A549 (cell line): ENCODE measurements around the gene PTPRG. TPM values are rescaled to one million over a fixed set of nuclear protein-coding genes. Genes with fewer than 3 reads are reported as not detected.

Experiments used
- ATAC-seq, 2 experiments: fragments of 200-7000 bp in 1 of 2; fragments of >200 bp in 1 of 2; cut with Nextera tagmentation in 1 of 2; cut with Tn5 transposase in 1 of 2; 3 replicates each; pipeline versions ENCODE4 v1.8.0 to v1.9.1; 2018 to 2020; ENCODE audit warnings: mild to moderate bottlenecking in 1 of 2, moderate library complexity in 1 of 2
- CTCF ChIA-PET: fragments of 300-600 bp; sonication (Branson Sonifier 250); formaldehyde crosslinking; extraction: SDS; loops from one replicate; lab custom pipeline; 2021; ENCODE audit warnings: antibody characterized with exemption, inconsistent platforms; lab: Yijun Ruan, JAX
- POLR2A ChIA-PET: fragments of 350-600 bp; formaldehyde crosslinking; extraction: SDS; loops from one replicate; lab custom pipeline; 2021; ENCODE audit warnings: antibody characterized with exemption, inconsistent platforms; lab: Yijun Ruan, JAX
- DNase-seq, 2 experiments: peaks; one replicate each; pipeline versions ENCODE4 v3.0.0 to v3.0.0-alpha.2; 2011 to 2016; ENCODE audit warnings: low read depth in 1 of 2, low spot score in 1 of 2
- FAIRE-seq: peaks from 2 replicates; lab custom pipeline; 2011; peaks lifted over from hg19 to GRCh38; lab: Jason Lieb, UNC
- H3K27ac ChIP-seq, 2 experiments: fragments of >200 bp; sonication (Bioruptor Twin); formaldehyde crosslinking; 3 replicates each; pipeline ENCODE4 v1.5.1; 2016 to 2017
- H3K4me1 ChIP-seq: fragments of >200 bp; sonication (Bioruptor Twin); formaldehyde crosslinking; 3 replicates; pipeline ENCODE4 v1.6.1; 2016
- H3K4me2 ChIP-seq: fragments of >200 bp; sonication (Bioruptor Twin); formaldehyde crosslinking; 3 replicates; pipeline ENCODE4 v1.6.1; 2016
- H3K4me3 ChIP-seq: fragments of >200 bp; sonication (Bioruptor Twin); formaldehyde crosslinking; 3 replicates; pipeline ENCODE4 v1.5.1; 2016
- H3K9me3 ChIP-seq: fragments of >200 bp; sonication (Bioruptor Twin); formaldehyde crosslinking; 3 replicates; pipeline ENCODE4 v1.6.1; 2016
- BHLHE40 ChIP-seq: IDR thresholded peaks from 2 replicates; pipeline ENCODE4 v1.6.1; 2012; ENCODE audit warnings: low read depth, low read length, inconsistent platforms
- EHF ChIP-seq: fragments of 250-450 bp; sonication (Bioruptor Pico); IDR thresholded peaks from 2 replicates; pipeline ENCODE4 v1.5.0; 2020; ENCODE audit warnings: mild to moderate bottlenecking
- EP300 ChIP-seq, 2 experiments: fragments of >200 bp; sonication (Bioruptor Twin); formaldehyde crosslinking; IDR thresholded peaks; 2 replicates in 1 of 2; 3 replicates in 1 of 2; pipeline ENCODE4 v1.6.1; 2016 to 2017
- HDAC2 ChIP-seq: fragments of 200-600 bp; sonication (generic); IDR thresholded peaks from 2 replicates; pipeline ENCODE4 v1.6.1; 2016
- HOXB13 ChIP-seq: fragments of 250-450 bp; sonication (Bioruptor Pico); IDR thresholded peaks from 2 replicates; pipeline ENCODE4 v1.5.0; 2020; ENCODE audit warnings: low read depth, mild to moderate bottlenecking, moderate library complexity
- HOXB5 ChIP-seq: fragments of 250-450 bp; sonication (Bioruptor Pico); IDR thresholded peaks from 2 replicates; pipeline ENCODE4 v1.5.0; 2020; ENCODE audit warnings: mild to moderate bottlenecking, moderate library complexity
- JUN ChIP-seq, 2 experiments: fragments of >200 bp; sonication (Bioruptor Twin); formaldehyde crosslinking; IDR thresholded peaks; 2 replicates in 1 of 2; 3 replicates in 1 of 2; pipeline ENCODE4 v1.6.1; 2016 to 2017
- KDM1A ChIP-seq: fragments of 200-600 bp; sonication (generic); IDR thresholded peaks from 2 replicates; pipeline ENCODE4 v1.6.1; 2016; ENCODE audit warnings: low read depth, mild to moderate bottlenecking
- KDM5A ChIP-seq: fragments of 200-600 bp; sonication (generic); IDR thresholded peaks from 2 replicates; pipeline ENCODE4 v1.6.1; 2016; ENCODE audit warnings: antibody characterized with exemption, mild to moderate bottlenecking
- NFE2L2 ChIP-seq: fragments of 150-350 bp; conservative IDR thresholded peaks from 2 replicates; pipeline ENCODE4 v1.6.1; 2014; ENCODE audit warnings: low read length
- POLR2A ChIP-seq: IDR thresholded peaks from 2 replicates; pipeline ENCODE4 v1.6.1; 2012; ENCODE audit warnings: mild to moderate bottlenecking, low read length
- RARB ChIP-seq: fragments of 250-450 bp; sonication (Bioruptor Pico); IDR thresholded peaks from 2 replicates; pipeline ENCODE4 v1.8.0; 2021; ENCODE audit warnings: mild to moderate bottlenecking, moderate library complexity
- RNF2 ChIP-seq: fragments of 200-600 bp; sonication (generic); IDR thresholded peaks from 2 replicates; pipeline ENCODE4 v1.6.1; 2016; ENCODE audit warnings: low read depth, mild to moderate bottlenecking, antibody characterized with exemption, moderate library complexity, borderline replicate concordance
- TP53 ChIP-seq: fragments of 250-450 bp; sonication (Bioruptor Pico); IDR thresholded peaks from 2 replicates; pipeline ENCODE4 v1.5.0; 2021; ENCODE audit warnings: mild to moderate bottlenecking, moderate library complexity
- ZC3H11A ChIP-seq: fragments of 450-650 bp; IDR thresholded peaks from 2 replicates; pipeline ENCODE4 v1.6.1; 2014; ENCODE audit warnings: antibody characterized with exemption, mild to moderate bottlenecking
- ZFP36 ChIP-seq: fragments of 450-650 bp; IDR thresholded peaks from 2 replicates; pipeline ENCODE4 v1.6.1; 2014; ENCODE audit warnings: borderline replicate concordance; ENCODE audit not compliant: partially characterized antibody
- ZNF302 ChIP-seq: fragments of 250-450 bp; sonication (Bioruptor Pico); IDR thresholded peaks from 2 replicates; pipeline ENCODE4 v1.9.0; 2021; ENCODE audit warnings: inconsistent platforms, mild to moderate bottlenecking, moderate library complexity
- ZSCAN20 ChIP-seq: fragments of 250-450 bp; sonication (Bioruptor Pico); IDR thresholded peaks from 2 replicates; pipeline ENCODE4 v1.8.0; 2022; ENCODE audit warnings: mild to moderate bottlenecking, moderate library complexity
- WGBS: methylation state at CpG from one replicate; pipeline ENCODE4 v1.1.6; 2017; ENCODE audit errors: missing lambda C conversion rate; 5-methylcytosine and 5-hydroxymethylcytosine counted together
- polyA plus RNA-seq, 4 experiments: library from polyadenylated mRNA; depleted of rRNA in 3 of 4; stranded (reverse); fragments of >200 nt; fragmentation: RNase III in 1 of 4; extraction: RNeasy Plus Mini Kit Qiagen cat#74134 plus additional on column Dnase treatment in 1 of 4; gene quantifications; 2 replicates in 3 of 4; 3 replicates in 1 of 4; pipeline ENCODE4 v1.2.3, GENCODE V29; 2011 to 2017
- TF ChIP-seq, protein P1 (sequence below): IDR thresholded peaks from 2 replicates; pipeline ENCODE4 v1.6.1; 2012; ENCODE audit warnings: low read depth, borderline replicate concordance
- TF ChIP-seq, protein P2 (sequence below): fragments of 250-450 bp; sonication (Bioruptor Pico); IDR thresholded peaks from 2 replicates; pipeline ENCODE4 v1.5.0; 2020; ENCODE audit warnings: low read depth, mild to moderate bottlenecking, moderate library complexity
- TF ChIP-seq, protein P3 (sequence below): fragments of >200 bp; sonication (Bioruptor Twin); formaldehyde crosslinking; IDR thresholded peaks from 3 replicates; pipeline ENCODE4 v1.5.1; 2016

PTPRG gene
- polyA plus RNA-seq, 2 of the 4 experiments (the other 2 are of a cell fraction): 4.5 to 4.8 TPM

DNA sequence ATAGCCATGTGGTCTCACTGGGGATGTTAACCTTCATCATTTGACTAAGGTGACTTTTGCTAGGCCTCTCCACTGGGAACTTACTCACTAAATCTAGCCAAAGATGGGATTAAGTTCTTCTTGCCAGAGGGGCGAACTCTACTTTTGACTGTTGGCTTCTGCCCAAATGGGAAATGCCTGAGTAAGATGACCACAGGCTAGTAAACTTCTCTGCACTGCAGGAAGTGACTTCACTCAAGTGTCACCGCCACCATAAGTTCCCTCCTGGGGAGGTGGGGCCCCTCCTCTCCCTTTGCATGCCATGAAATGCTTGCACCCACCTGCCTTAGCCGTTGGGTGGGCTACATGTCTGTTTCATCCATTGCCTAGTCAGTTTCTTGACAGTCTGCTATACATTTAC lies 423.6 kb downstream of the PTPRG start:
- no peaks in the 10 kb centered on the region for H3K9me3 ChIP-seq
- CTCF ChIA-PET: no interaction called here
- TF ChIP-seq HOXB13 (CRISPR knock-in tag) (no peak), KDM5A (no peak)
- TF ChIP-seq, all 56 proteins: peak for 0
- Histone ChIP-seq H3K27ac (no peak overlapping the region), H3K4me3 (no peak overlapping the region), H3K4me1 (no peaks in the 10 kb centered on the region), H3K4me2 (no peak overlapping the region)
- no peak for FAIRE-seq
- no peak for DNase-seq
- 25% methylated on average over 2 of the region's 3 CpGs for WGBS
- no peak for ATAC-seq
- POLR2A ChIA-PET: no interaction called here

DNA sequence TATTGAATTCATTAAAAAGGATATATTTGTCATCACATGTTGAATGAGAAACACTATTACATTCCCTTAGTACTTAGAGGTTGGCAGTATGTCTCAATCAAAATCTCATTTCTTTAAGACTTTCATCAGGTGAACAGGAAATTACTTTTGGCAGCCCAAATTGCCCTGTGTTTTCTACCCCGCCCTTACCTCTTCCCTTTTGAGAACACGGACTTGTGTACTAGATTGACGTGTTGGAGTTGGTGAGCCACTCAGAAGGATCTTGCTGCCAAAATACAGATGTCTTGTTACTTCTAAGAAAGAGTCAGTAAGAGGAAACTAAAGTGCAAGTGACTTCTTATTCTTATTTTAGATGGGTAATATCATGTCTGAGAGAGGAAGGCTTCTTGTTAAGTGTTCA lies 425.1 kb downstream of the PTPRG start:
- no peak for DNase-seq
- Histone ChIP-seq H3K4me2 (no peak overlapping the region), H3K9me3 (no peaks in the 10 kb centered on the region), H3K4me1 (no peaks in the 10 kb centered on the region), H3K4me3 (no peak overlapping the region), H3K27ac (no peak overlapping the region)
- no peak for FAIRE-seq
- POLR2A ChIA-PET: no interaction called here
- WGBS: 55% methylated on average over 3 of the region's 3 CpGs
- no peak for ATAC-seq
- TF ChIP-seq ZFP36 (no peak), EHF (CRISPR knock-in tag) (no peak), BHLHE40 (no peak), HOXB5 (CRISPR knock-in tag) (no peak), HDAC2 (no peak), ZSCAN20 (no peak), RNF2 (no peak), NFE2L2 (no peak), JUN (IDR thresholded peaks at IDR 0.05) (no peak), EP300 (IDR thresholded peaks at IDR 0.05) (no peak), KDM1A (no peak)
- TF ChIP-seq, protein P1, sequence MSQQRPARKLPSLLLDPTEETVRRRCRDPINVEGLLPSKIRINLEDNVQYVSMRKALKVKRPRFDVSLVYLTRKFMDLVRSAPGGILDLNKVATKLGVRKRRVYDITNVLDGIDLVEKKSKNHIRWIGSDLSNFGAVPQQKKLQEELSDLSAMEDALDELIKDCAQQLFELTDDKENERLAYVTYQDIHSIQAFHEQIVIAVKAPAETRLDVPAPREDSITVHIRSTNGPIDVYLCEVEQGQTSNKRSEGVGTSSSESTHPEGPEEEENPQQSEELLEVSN: no peak
- CTCF ChIA-PET: no interaction called here

DNA sequence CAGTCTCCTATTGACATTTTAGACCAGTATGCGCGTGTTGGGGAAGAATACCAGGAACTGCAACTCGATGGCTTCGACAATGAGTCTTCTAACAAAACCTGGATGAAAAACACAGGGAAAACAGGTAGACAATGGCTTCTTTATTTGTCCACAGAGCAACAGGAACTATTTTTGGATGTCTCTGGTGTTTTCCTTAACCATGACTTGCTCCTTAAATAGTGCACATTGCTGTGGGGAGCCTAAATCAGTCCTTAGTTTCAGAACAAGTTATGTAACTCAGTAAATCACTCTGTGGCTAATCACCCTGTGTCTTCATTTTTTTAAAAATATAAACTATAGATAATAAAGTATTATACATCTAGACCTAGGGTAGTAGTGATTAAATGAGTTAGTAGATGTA lies 428.3 kb downstream of the PTPRG start:
- ChIA-PET CTCF (no interaction called here), POLR2A (no interaction called here)
- FAIRE-seq (no peak), DNase-seq (no peak), ATAC-seq (no peak)
- Histone ChIP-seq H3K9me3 (no peaks in the 10 kb centered on the region), H3K27ac (no peak overlapping the region), H3K4me1 (no peaks in the 10 kb centered on the region), H3K4me2 (no peak overlapping the region), H3K4me3 (no peak overlapping the region)
- WGBS: 40% methylated on average over 4 of the region's 4 CpGs
- no peak for TF ChIP-seq POLR2A
- no peak for TF ChIP-seq TP53 (CRISPR knock-in tag)
- TF ChIP-seq, protein P2, sequence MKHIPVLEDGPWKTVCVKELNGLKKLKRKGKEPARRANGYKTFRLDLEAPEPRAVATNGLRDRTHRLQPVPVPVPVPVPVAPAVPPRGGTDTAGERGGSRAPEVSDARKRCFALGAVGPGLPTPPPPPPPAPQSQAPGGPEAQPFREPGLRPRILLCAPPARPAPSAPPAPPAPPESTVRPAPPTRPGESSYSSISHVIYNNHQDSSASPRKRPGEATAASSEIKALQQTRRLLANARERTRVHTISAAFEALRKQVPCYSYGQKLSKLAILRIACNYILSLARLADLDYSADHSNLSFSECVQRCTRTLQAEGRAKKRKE (CRISPR knock-in tag): no peak
- TF ChIP-seq, protein P3, sequence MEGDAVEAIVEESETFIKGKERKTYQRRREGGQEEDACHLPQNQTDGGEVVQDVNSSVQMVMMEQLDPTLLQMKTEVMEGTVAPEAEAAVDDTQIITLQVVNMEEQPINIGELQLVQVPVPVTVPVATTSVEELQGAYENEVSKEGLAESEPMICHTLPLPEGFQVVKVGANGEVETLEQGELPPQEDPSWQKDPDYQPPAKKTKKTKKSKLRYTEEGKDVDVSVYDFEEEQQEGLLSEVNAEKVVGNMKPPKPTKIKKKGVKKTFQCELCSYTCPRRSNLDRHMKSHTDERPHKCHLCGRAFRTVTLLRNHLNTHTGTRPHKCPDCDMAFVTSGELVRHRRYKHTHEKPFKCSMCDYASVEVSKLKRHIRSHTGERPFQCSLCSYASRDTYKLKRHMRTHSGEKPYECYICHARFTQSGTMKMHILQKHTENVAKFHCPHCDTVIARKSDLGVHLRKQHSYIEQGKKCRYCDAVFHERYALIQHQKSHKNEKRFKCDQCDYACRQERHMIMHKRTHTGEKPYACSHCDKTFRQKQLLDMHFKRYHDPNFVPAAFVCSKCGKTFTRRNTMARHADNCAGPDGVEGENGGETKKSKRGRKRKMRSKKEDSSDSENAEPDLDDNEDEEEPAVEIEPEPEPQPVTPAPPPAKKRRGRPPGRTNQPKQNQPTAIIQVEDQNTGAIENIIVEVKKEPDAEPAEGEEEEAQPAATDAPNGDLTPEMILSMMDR: no peak
- TF ChIP-seq JUN (IDR thresholded peaks at IDR 0.05): no peak
- no peak for TF ChIP-seq NFE2L2
- TF ChIP-seq HOXB13 (CRISPR knock-in tag): no peak
- TF ChIP-seq ZNF302: no peak
- TF ChIP-seq RARB (CRISPR knock-in tag): no peak
- no peak for TF ChIP-seq ZC3H11A
